Neural progenitor cell (in vitro differentiated cells): ENCODE data around the gene CTIF. TPM values are rescaled to one million over a fixed set of nuclear protein-coding genes. Genes with fewer than 3 reads are reported as not detected.

Experiments
- DNase-seq: peaks from one replicate; pipeline ENCODE4 v3.0.0-alpha.2; 2016; ENCODE audit warnings: low spot score
- H2AFZ ChIP-seq: fragments of 200-600 bp; sonication (generic); replicated peaks from 2 replicates; pipeline ENCODE4 v1.6.1; 2016; ENCODE audit warnings: antibody characterized with exemption
- H3F3A ChIP-seq: fragments of 200-600 bp; sonication (generic); 2 replicates; pipeline ENCODE4 v1.6.1; 2016; ENCODE audit warnings: antibody characterized with exemption, low read depth
- H3K27ac ChIP-seq: fragments of 200-600 bp; sonication (generic); 2 replicates; pipeline ENCODE4 v1.5.1; 2016; ENCODE audit warnings: mild to moderate bottlenecking
- H3K27me3 ChIP-seq: fragments of 200-600 bp; sonication (generic); 2 replicates; pipeline ENCODE4 v1.6.1; 2016; ENCODE audit warnings: mild to moderate bottlenecking, moderate library complexity
- H3K36me3 ChIP-seq: fragments of 200-600 bp; sonication (generic); 2 replicates; pipeline ENCODE4 v1.5.1; 2016
- H3K4me1 ChIP-seq: fragments of 200-600 bp; sonication (generic); 2 replicates; pipeline ENCODE4 v1.6.1; 2016; ENCODE audit warnings: mixed run types
- H3K4me2 ChIP-seq: fragments of 200-600 bp; sonication (generic); 2 replicates; pipeline ENCODE4 v1.6.1; 2016
- H3K4me3 ChIP-seq: fragments of 200-600 bp; sonication (generic); 2 replicates; pipeline ENCODE4 v1.5.1; 2016
- H3K79me2 ChIP-seq: fragments of 200-600 bp; sonication (generic); 2 replicates; pipeline ENCODE4 v1.6.1; 2016; ENCODE audit warnings: low read depth
- H3K9ac ChIP-seq: fragments of 200-600 bp; sonication (generic); 2 replicates; pipeline ENCODE4 v1.6.1; 2016
- H3K9me3 ChIP-seq: fragments of 200-600 bp; sonication (generic); 2 replicates; pipeline ENCODE4 v1.5.1; 2016; ENCODE audit warnings: low read depth
- H4K20me1 ChIP-seq: fragments of 200-600 bp; sonication (generic); 2 replicates; pipeline ENCODE4 v1.6.1; 2016; ENCODE audit warnings: low read depth
- H3K27ac Mint-ChIP-seq: 3 replicates; pipeline ENCODE4 v1.8.0; 2021; ENCODE audit warnings: mixed read lengths
- H3K27me3 Mint-ChIP-seq: 2 replicates; pipeline ENCODE4 v1.8.0; 2022; ENCODE audit warnings: low read depth, mild to moderate bottlenecking, inconsistent platforms, moderate library complexity, mixed read lengths; ENCODE audit not compliant: insufficient read depth
- H3K36me3 Mint-ChIP-seq: 3 replicates; pipeline ENCODE4 v1.8.0; 2021; ENCODE audit warnings: mixed read lengths
- H3K4me1 Mint-ChIP-seq: 3 replicates; pipeline ENCODE4 v1.8.0; 2021; ENCODE audit warnings: mixed read lengths
- H3K4me3 Mint-ChIP-seq: 3 replicates; pipeline ENCODE4 v1.8.0; 2021; ENCODE audit warnings: mild to moderate bottlenecking, moderate library complexity, mixed read lengths
- H3K9me3 Mint-ChIP-seq: 3 replicates; pipeline ENCODE4 v1.8.0; 2020; ENCODE audit warnings: mixed read lengths
- CTCF ChIP-seq: fragments of 200-600 bp; sonication (generic); IDR thresholded peaks from 2 replicates; pipeline ENCODE4 v1.5.1; 2017; ENCODE audit warnings: antibody characterized with exemption, mild to moderate bottlenecking
- EZH2 ChIP-seq: fragments of 200-600 bp; sonication (generic); IDR thresholded peaks from 2 replicates; pipeline ENCODE4 v1.6.1; 2017; ENCODE audit warnings: antibody characterized with exemption, mild to moderate bottlenecking, moderate library complexity
- EZH2phosphoT487 ChIP-seq: fragments of 200-600 bp; sonication (generic); IDR thresholded peaks from 2 replicates; pipeline ENCODE4 v1.6.1; 2017; ENCODE audit warnings: antibody characterized with exemption
- total RNA-seq: library from RNA; depleted of rRNA; stranded (reverse); fragments of >200 nt; gene quantifications from 2 replicates; pipeline ENCODE4 v1.2.3, GENCODE V29; 2015; ENCODE audit warnings: low replicate concordance

The CTIF gene
- total RNA-seq, 1 donor from 2014 or later, result 17.6 TPM

GRCh38 chr18:48777026-48777743 is 238.4 kb downstream of the CTIF start:
- H3K27ac ChIP-seq, result no peak overlapping the region
- TF ChIP-seq CTCF (peak; percentile 89), EZH2 (no peak), EZH2phosphoT487 (no peak)
- H4K20me1 ChIP-seq, result no peaks in the 10 kb centered on the region
- Mint-ChIP-seq H3K36me3 (peaks cover 3% of the 10 kb centered on the region), H3K27ac (no peak overlapping the region), H3K4me3 (peak overlapping the region; percentile 11), H3K4me1 (peaks cover 50% of the 10 kb centered on the region), H3K9me3 (no peaks in the 10 kb centered on the region), H3K27me3 (peaks cover 11% of the 10 kb centered on the region)
- no peaks in the 10 kb centered on the region for H3K79me2 ChIP-seq
- no peaks in the 10 kb centered on the region for H3K27me3 ChIP-seq
- no peaks in the 10 kb centered on the region for H3K9me3 ChIP-seq
- no peaks in the 10 kb centered on the region for H3F3A ChIP-seq
- H3K4me1 ChIP-seq, result peaks cover 17% of the 10 kb centered on the region
- DNase-seq, result peak; percentile 82
- no peaks in the 10 kb centered on the region for H3K36me3 ChIP-seq
- no peak overlapping the region for H2AFZ ChIP-seq
- no peak overlapping the region for H3K4me2 ChIP-seq
- no peak overlapping the region for H3K9ac ChIP-seq
- H3K4me3 ChIP-seq, result no peak overlapping the region

GRCh38 chr18:48777744-48778116 is 238.9 kb downstream of the CTIF start:
- Histone ChIP-seq H2AFZ (no peak overlapping the region), H3K36me3 (no peaks in the 10 kb centered on the region), H3F3A (no peaks in the 10 kb centered on the region), H3K4me2 (no peak overlapping the region), H4K20me1 (no peaks in the 10 kb centered on the region), H3K27me3 (no peaks in the 10 kb centered on the region), H3K9me3 (no peaks in the 10 kb centered on the region), H3K4me1 (peaks cover 17% of the 10 kb centered on the region), H3K4me3 (no peak overlapping the region), H3K79me2 (no peaks in the 10 kb centered on the region), H3K9ac (no peak overlapping the region), H3K27ac (no peak overlapping the region)
- no peak overlapping the region for H3K27ac Mint-ChIP-seq
- peaks cover 11% of the 10 kb centered on the region for H3K27me3 Mint-ChIP-seq
- no peak for DNase-seq
- H3K36me3 Mint-ChIP-seq, result peaks cover 2% of the 10 kb centered on the region
- H3K9me3 Mint-ChIP-seq, result no peaks in the 10 kb centered on the region
- H3K4me3 Mint-ChIP-seq, result peak overlapping the region; percentile 11
- H3K4me1 Mint-ChIP-seq, result peaks cover 53% of the 10 kb centered on the region
- TF ChIP-seq EZH2phosphoT487 (no peak), EZH2 (no peak), CTCF (no peak)

- Mint-ChIP-seq H3K9me3 (no peaks in the 10 kb centered on the region), H3K4me3 (peak overlapping the region; percentile 21), H3K27me3 (peaks cover 11% of the 10 kb centered on the region), H3K27ac (no peak overlapping the region), H3K36me3 (no peaks in the 10 kb centered on the region), H3K4me1 (peaks cover 59% of the 10 kb centered on the region)
- Histone ChIP-seq H3K79me2 (no peaks in the 10 kb centered on the region), H3K4me3 (no peak overlapping the region), H3K9ac (no peak overlapping the region), H3K27ac (no peak overlapping the region), H3K27me3 (no peaks in the 10 kb centered on the region), H2AFZ (no peak overlapping the region), H3K36me3 (no peaks in the 10 kb centered on the region), H3K4me2 (no peak overlapping the region), H4K20me1 (no peaks in the 10 kb centered on the region), H3K4me1 (peaks cover 17% of the 10 kb centered on the region), H3F3A (no peaks in the 10 kb centered on the region), H3K9me3 (no peaks in the 10 kb centered on the region)
- no peak for DNase-seq
- no peak for TF ChIP-seq CTCF
- TF ChIP-seq EZH2, result no peak
- no peak for TF ChIP-seq EZH2phosphoT487
Measured at GRCh38 chr18:48778344-48779011, 239.6 kb downstream of the CTIF start.
